ENCODE results near the gene PIF1.

The PIF1 gene

DNA sequence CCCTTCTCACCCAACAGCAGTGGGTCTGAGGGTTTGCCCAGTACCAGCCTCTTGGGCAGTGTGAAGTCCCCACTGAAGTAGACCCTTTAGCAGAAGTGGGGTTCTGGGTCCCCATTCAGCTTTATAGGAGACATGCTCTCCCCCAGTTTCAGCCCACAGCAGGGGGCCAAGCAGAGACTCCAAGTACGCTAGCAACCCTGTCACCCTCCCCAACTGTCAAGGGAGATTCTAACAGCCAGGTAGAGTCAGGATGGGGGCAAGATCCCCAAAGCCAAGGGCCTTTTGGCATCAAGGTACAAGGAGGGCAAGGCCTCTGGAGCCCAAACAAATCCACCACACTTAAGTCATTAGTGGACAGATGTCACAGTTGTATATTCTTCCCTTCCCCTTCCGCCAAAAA is 51.8 kb downstream of the PIF1 start:
- no peak for DNase-seq

GRCh38 chr15:64772964-64773363 is 52.5 kb downstream of the PIF1 start:
- DNase-seq = no peak

GRCh38 chr15:64772488-64772887 is 53.0 kb downstream of the PIF1 start:
- no peak for DNase-seq

- no peak for DNase-seq
Measured at GRCh38 chr15:64770626-64771025, 54.8 kb downstream of the PIF1 start.

DNA sequence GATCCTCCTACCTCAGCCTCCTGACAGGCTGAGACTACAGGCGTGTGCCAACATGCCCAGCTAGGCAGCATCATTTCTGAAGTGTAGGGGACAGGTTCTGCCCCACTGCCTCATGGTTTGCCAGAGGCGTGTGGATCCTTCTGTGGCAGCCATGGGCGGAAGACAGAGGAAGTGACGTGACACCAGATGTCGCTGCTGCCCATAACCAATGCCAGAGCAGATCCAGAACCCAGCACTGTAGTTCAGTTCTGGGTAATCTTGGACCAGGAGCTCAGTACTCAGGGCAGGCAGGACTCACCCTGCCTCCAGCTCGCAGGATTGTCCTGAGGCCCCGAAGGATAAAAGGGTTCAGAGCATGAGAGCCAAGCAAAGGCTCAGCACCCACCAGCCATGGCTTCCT is 58.2 kb downstream of the PIF1 start:
- DNase-seq = no peak

DNA sequence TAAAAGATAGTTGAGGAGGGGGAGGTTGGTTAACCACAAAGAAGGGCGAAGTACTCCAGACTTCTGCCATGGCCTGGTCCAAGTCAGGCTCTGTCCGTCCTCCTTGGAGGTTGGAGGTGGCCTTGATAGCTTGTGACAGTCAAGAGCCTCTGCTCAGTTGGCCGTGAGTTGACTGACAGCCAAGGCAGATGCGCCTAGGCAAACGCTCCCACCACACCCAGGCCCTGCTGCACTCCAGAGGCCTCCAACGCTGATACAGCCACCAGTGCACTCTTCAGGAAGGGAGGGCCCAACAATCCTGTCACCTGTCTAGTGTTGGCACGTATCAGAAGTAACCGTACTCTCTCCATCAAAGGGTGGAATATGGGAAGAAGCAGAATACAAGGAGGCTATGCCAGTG is 59.4 kb downstream of the PIF1 start:
- no peak for DNase-seq
